DND-41 (cell line): ENCODE data around the gene DLX1.

Experiments used
- ATAC-seq: fragments of 200-7000 bp; cut with Tn5 transposase; 3 replicates; pipeline ENCODE4 v1.9.1; 2021; ENCODE audit warnings: low read depth; ENCODE audit not compliant: insufficient read depth
- DNase-seq: peaks from one replicate; pipeline ENCODE4 v3.0.0-alpha.2; 2020
- H2AFZ ChIP-seq: 2 replicates; pipeline ENCODE4 v1.6.0; 2012; ENCODE audit warnings: low read depth, low read length
- H3K27ac ChIP-seq: 2 replicates; pipeline ENCODE4 v1.5.1; 2012; ENCODE audit warnings: low read length, inconsistent platforms
- H3K27me3 ChIP-seq: fragments of 200-600 bp; sonication (generic); 2 replicates; pipeline ENCODE4 v1.6.0; 2012; ENCODE audit warnings: low read length, mild to moderate bottlenecking, inconsistent platforms; ENCODE audit not compliant: insufficient read depth, poor library complexity
- H3K36me3 ChIP-seq: 2 replicates; pipeline ENCODE4 v1.5.1; 2012; ENCODE audit warnings: low read length, inconsistent platforms; ENCODE audit not compliant: insufficient read depth
- H3K4me1 ChIP-seq: 2 replicates; pipeline ENCODE4 v1.5.1; 2012; ENCODE audit warnings: mild to moderate bottlenecking, low read length; ENCODE audit not compliant: insufficient read depth
- H3K4me2 ChIP-seq: 2 replicates; pipeline ENCODE4 v1.6.0; 2012; ENCODE audit warnings: mild to moderate bottlenecking, moderate library complexity, low read length, inconsistent platforms; ENCODE audit not compliant: insufficient read depth
- H3K4me3 ChIP-seq, 2 experiments: fragments of 200-600 bp in 1 of 2; shearing (Covaris generic) in 1 of 2; 2 replicates each; pipeline ENCODE4 v1.5.1; 2012 to 2016; ENCODE audit warnings: inconsistent platforms in 2 of 2, low read length in 2 of 2, mild to moderate bottlenecking in 2 of 2, low read depth in 1 of 2, moderate library complexity in 1 of 2
- H3K79me2 ChIP-seq: 2 replicates; pipeline ENCODE4 v1.6.0; 2012; ENCODE audit warnings: low read length, inconsistent platforms; ENCODE audit not compliant: insufficient read depth
- H3K9ac ChIP-seq: 2 replicates; pipeline ENCODE4 v1.6.0; 2012; ENCODE audit warnings: low read depth, mild to moderate bottlenecking, inconsistent platforms, low read length, moderate library complexity
- H3K9me3 ChIP-seq: 2 replicates; pipeline ENCODE4 v1.5.1; 2012; ENCODE audit warnings: low read length, moderate library complexity, mild to moderate bottlenecking, inconsistent platforms; ENCODE audit not compliant: insufficient read depth, severe bottlenecking
- H4K20me1 ChIP-seq: 2 replicates; pipeline ENCODE4 v1.6.0; 2012; ENCODE audit warnings: low read length; ENCODE audit not compliant: insufficient read depth
- EZH2 ChIP-seq: IDR thresholded peaks from 3 replicates; pipeline ENCODE4 v1.6.1; 2012; ENCODE audit warnings: borderline replicate concordance, low read depth, mild to moderate bottlenecking, moderate library complexity, low read length, inconsistent platforms; ENCODE audit not compliant: severe bottlenecking
- TF ChIP-seq, protein P1 (sequence below): IDR thresholded peaks from 2 replicates; pipeline ENCODE4 v1.5.1; 2012; ENCODE audit warnings: borderline replicate concordance, low read length, moderate library complexity, mild to moderate bottlenecking; ENCODE audit not compliant: poor library complexity, severe bottlenecking; ENCODE audit errors: extremely low read depth

Gene DLX1

DNA sequence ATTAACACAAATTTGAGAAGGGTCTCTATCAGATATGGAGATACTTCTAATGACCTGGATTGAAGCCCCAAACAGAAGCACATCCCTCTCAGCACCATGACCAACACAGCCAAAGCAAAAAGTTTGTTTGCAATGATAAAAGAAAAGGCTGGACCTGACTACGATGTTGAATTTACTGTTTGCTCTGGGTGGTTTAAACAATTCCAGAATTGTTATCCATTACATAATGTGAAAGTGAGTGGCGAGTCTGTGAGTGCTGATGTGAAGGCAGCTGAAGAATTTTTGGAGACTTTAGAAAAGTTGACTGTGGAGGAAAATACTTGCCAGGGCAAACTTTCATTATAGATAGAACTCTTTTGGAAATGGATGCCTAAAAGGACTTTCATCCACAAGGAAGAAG is 34.8 kb downstream of the DLX1 start:
- H3K27me3 ChIP-seq, result no peaks in the 10 kb centered on the region
- ATAC-seq (no peak), DNase-seq (no peak)
- H3K4me2 ChIP-seq, result no peak overlapping the region
- no peaks in the 10 kb centered on the region for H3K9me3 ChIP-seq
- H3K27ac ChIP-seq, result no peak overlapping the region
- H2AFZ ChIP-seq, result no peak overlapping the region
- no peaks in the 10 kb centered on the region for H3K4me1 ChIP-seq
- H3K4me3 ChIP-seq, result no peak overlapping the region
- H4K20me1 ChIP-seq, result no peaks in the 10 kb centered on the region
- no peaks in the 10 kb centered on the region for H3K36me3 ChIP-seq
- no peak overlapping the region for H3K9ac ChIP-seq
- H3K79me2 ChIP-seq, result no peaks in the 10 kb centered on the region
- TF ChIP-seq, protein P1, sequence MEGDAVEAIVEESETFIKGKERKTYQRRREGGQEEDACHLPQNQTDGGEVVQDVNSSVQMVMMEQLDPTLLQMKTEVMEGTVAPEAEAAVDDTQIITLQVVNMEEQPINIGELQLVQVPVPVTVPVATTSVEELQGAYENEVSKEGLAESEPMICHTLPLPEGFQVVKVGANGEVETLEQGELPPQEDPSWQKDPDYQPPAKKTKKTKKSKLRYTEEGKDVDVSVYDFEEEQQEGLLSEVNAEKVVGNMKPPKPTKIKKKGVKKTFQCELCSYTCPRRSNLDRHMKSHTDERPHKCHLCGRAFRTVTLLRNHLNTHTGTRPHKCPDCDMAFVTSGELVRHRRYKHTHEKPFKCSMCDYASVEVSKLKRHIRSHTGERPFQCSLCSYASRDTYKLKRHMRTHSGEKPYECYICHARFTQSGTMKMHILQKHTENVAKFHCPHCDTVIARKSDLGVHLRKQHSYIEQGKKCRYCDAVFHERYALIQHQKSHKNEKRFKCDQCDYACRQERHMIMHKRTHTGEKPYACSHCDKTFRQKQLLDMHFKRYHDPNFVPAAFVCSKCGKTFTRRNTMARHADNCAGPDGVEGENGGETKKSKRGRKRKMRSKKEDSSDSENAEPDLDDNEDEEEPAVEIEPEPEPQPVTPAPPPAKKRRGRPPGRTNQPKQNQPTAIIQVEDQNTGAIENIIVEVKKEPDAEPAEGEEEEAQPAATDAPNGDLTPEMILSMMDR, result no peak
- TF ChIP-seq EZH2, result no peak

DNA sequence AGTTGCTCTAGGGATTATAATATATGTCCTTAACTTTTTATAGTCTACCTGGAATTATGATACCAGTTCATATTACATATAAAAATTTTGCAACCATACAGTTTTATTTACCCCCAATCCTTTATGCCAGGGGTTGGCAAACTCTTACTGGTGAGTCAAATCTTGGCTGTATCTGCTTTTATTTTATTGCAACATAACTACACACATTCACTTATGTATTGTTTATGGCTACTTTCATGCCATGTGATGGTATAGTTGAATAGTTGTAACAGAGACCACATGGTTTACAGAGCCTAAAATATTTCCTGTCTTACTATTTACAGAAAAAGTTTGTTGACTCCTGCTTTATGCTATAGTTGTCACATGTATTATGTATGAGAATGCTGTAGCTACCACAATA is 43.2 kb downstream of the DLX1 start:
- Histone ChIP-seq H3K36me3 (no peaks in the 10 kb centered on the region), H3K27ac (no peak overlapping the region), H3K27me3 (no peaks in the 10 kb centered on the region), H3K4me2 (no peak overlapping the region), H3K4me1 (no peaks in the 10 kb centered on the region), H4K20me1 (no peaks in the 10 kb centered on the region), H2AFZ (no peak overlapping the region), H3K9me3 (no peaks in the 10 kb centered on the region), H3K9ac (no peak overlapping the region), H3K79me2 (no peaks in the 10 kb centered on the region), H3K4me3 (no peak overlapping the region)
- DNase-seq (no peak), ATAC-seq (no peak)
- no peak for TF ChIP-seq EZH2
- TF ChIP-seq, protein P1, result no peak

DNA sequence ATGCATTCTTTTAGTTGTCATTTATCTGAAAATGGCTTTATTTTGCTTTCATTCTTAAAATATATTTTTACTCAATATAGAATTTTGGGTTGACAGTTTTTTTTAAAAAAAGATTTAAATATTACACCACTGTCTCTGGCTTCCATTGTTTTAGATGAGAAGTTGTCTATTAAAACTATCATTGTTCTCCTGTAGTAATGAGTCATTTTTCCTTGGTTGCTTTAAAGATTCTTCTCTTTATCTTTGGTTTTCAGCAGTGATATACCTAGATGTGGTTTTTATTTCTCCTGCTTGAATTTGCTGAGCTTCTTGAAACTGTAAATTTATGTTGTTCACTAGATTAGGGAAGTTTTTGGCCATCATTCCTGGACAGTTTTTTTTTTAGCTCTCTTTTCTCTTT is 44.1 kb downstream of the DLX1 start:
- H3K4me1 ChIP-seq, result no peaks in the 10 kb centered on the region
- ATAC-seq, result no peak
- H3K27me3 ChIP-seq, result no peaks in the 10 kb centered on the region
- no peak overlapping the region for H3K9ac ChIP-seq
- no peak for TF ChIP-seq EZH2
- TF ChIP-seq, protein P1, result no peak
- no peak overlapping the region for H3K4me2 ChIP-seq
- H3K27ac ChIP-seq, result no peak overlapping the region
- no peak for DNase-seq
- no peaks in the 10 kb centered on the region for H3K36me3 ChIP-seq
- H3K79me2 ChIP-seq, result no peaks in the 10 kb centered on the region
- no peaks in the 10 kb centered on the region for H4K20me1 ChIP-seq
- no peak overlapping the region for H2AFZ ChIP-seq
- no peak overlapping the region for H3K4me3 ChIP-seq
- H3K9me3 ChIP-seq, result no peaks in the 10 kb centered on the region
